Stimulated activated CD4-positive, alpha-beta T cell treated with anti-CD3 and anti-CD28 coated beads, Interleukin-15, amount 100 ng/mL, for 48 hours (primary cell): ENCODE data around the gene FARP1.

ENCODE experiments used
- DNase-seq, 2 donors: peaks; one replicate each; pipeline ENCODE4 v3.0.0-alpha.2; 2020; ENCODE audit warnings: low read depth in 2 of 2

FARP1 gene

GRCh38 chr13:98442391-98443230 lies 299.7 kb downstream of the FARP1 start:
- no peak for DNase-seq

GRCh38 chr13:98443329-98443728 lies 300.4 kb downstream of the FARP1 start:
- no peak for DNase-seq

- DNase-seq: no peak
Observed at GRCh38 chr13:98443800-98444325, 301.0 kb downstream of the FARP1 start.

- no peak for DNase-seq
Observed at GRCh38 chr13:98444381-98444780, 301.5 kb downstream of the FARP1 start.

- peak; percentile 66 to 68 for DNase-seq
Observed at GRCh38 chr13:98445340-98446233, 302.7 kb downstream of the FARP1 start.

- no peak for DNase-seq
Observed at GRCh38 chr13:98446234-98446621, 303.3 kb downstream of the FARP1 start.

- DNase-seq: no peak
Observed at GRCh38 chr13:98447130-98447529, 304.2 kb downstream of the FARP1 start.

GRCh38 chr13:98447881-98448641 lies 305.2 kb downstream of the FARP1 start:
- DNase-seq: no peak

GRCh38 chr13:98448642-98448928 lies 305.7 kb downstream of the FARP1 start:
- no peak for DNase-seq

- DNase-seq: no peak
Observed at GRCh38 chr13:98449273-98449672, 306.4 kb downstream of the FARP1 start.

GRCh38 chr13:98450026-98450425 lies 307.1 kb downstream of the FARP1 start:
- no peak for DNase-seq

GRCh38 chr13:98450539-98451111 lies 307.7 kb downstream of the FARP1 start:
- no peak for DNase-seq

- DNase-seq: no peak
Observed at GRCh38 chr13:98451676-98452470, 309.0 kb downstream of the FARP1 start.

GRCh38 chr13:98452851-98453843 lies 310.3 kb downstream of the FARP1 start:
- no peak for DNase-seq

GRCh38 chr13:98454389-98454881 lies 311.5 kb downstream of the FARP1 start:
- DNase-seq: no peak

GRCh38 chr13:98456413-98456845 lies 313.5 kb downstream of the FARP1 start:
- DNase-seq: no peak

GRCh38 chr13:98457053-98457452 lies 314.2 kb downstream of the FARP1 start:
- DNase-seq: no peak

GRCh38 chr13:98458431-98458830 lies 315.5 kb downstream of the FARP1 start:
- no peak for DNase-seq

GRCh38 chr13:98459171-98459681 lies 316.3 kb downstream of the FARP1 start:
- DNase-seq: no peak
